NCI-H1436 (cell line): Measurements from ENCODE around the gene COL18A1.
"Not testable (repeated sequence)": the region's sequence is repeated elsewhere in the genome, so short reads cannot be mapped to it uniquely, and the experiment has no call there.

ENCODE experiments used
- DNase-seq: peaks from one replicate; lab custom pipeline; 2025; lab: John Stamatoyannopoulos, UW

The COL18A1 gene

GRCh38 chr21:45427331-45428271 is 22.6 kb downstream of the COL18A1 start:
- no peak for DNase-seq

- DNase-seq, result no peak
Measured at GRCh38 chr21:45428534-45428933, 23.6 kb downstream of the COL18A1 start.

- no peak for DNase-seq
Measured at GRCh38 chr21:45429221-45430175, 24.5 kb downstream of the COL18A1 start.

- DNase-seq, result no peak
Measured at GRCh38 chr21:45430521-45431501, 25.8 kb downstream of the COL18A1 start.

GRCh38 chr21:45431781-45432572 is 27.0 kb downstream of the COL18A1 start:
- no peak for DNase-seq

- no peak for DNase-seq
Measured at GRCh38 chr21:45432575-45433255, 27.8 kb downstream of the COL18A1 start.

- DNase-seq, result no peak
Measured at GRCh38 chr21:45433301-45433700, 28.3 kb downstream of the COL18A1 start.

GRCh38 chr21:45433911-45434644 is 29.1 kb downstream of the COL18A1 start:
- DNase-seq, result no peak

- no peak for DNase-seq
Measured at GRCh38 chr21:45434645-45435217, 29.8 kb downstream of the COL18A1 start.

GRCh38 chr21:45435405-45435981 is 30.5 kb downstream of the COL18A1 start:
- no peak for DNase-seq

- DNase-seq, result no peak
Measured at GRCh38 chr21:45436351-45437065, 31.5 kb downstream of the COL18A1 start.

- DNase-seq, result not testable (repeated sequence)
Measured at GRCh38 chr21:45437844-45438243, 32.9 kb downstream of the COL18A1 start.

- no peak for DNase-seq
Measured at GRCh38 chr21:45438391-45439145, 33.6 kb downstream of the COL18A1 start.

GRCh38 chr21:45439161-45439872 is 34.4 kb downstream of the COL18A1 start:
- peak; percentile 31 for DNase-seq

GRCh38 chr21:45439901-45440461 is 35.0 kb downstream of the COL18A1 start:
- DNase-seq, result no peak

- DNase-seq, result no peak
Measured at GRCh38 chr21:45440736-45441350, 35.9 kb downstream of the COL18A1 start.
